Fibroblast of skin of left biceps (primary cell): ENCODE results near the gene TNFRSF17.
A peak's percentile ranks its signal among the peaks of the same experiment; 100 is the strongest.
"Not testable (repeated sequence)": the region's sequence is repeated elsewhere in the genome, so short reads cannot be mapped to it uniquely, and the experiment has no call there.

Source experiments
- DNase-seq, 2 experiments: peaks; one replicate each; pipeline ENCODE4 v3.0.0-alpha.2; 2013; ENCODE audit warnings: low read depth in 2 of 2

The TNFRSF17 gene

DNA sequence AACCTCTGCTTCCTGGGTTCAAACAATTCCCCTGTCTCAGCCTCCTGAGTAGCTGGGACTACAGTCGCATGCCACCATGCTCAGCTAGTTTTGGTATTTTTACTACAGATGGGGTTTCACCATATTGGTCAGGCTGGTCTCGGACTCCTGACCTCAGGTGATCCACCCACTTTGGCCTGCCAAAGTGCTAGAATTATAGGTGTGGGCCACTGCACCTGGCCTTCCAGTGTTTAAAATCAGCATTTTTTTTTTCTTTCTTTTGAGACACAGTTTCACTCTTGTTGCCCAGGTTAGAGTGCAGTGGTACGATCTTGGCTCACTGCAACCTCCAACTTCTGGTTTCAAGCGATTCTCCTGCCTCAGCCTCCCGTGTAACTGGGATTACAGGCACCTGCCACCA is 5.3 kb downstream of the TNFRSF17 start:
- not testable (repeated sequence) for DNase-seq

DNA sequence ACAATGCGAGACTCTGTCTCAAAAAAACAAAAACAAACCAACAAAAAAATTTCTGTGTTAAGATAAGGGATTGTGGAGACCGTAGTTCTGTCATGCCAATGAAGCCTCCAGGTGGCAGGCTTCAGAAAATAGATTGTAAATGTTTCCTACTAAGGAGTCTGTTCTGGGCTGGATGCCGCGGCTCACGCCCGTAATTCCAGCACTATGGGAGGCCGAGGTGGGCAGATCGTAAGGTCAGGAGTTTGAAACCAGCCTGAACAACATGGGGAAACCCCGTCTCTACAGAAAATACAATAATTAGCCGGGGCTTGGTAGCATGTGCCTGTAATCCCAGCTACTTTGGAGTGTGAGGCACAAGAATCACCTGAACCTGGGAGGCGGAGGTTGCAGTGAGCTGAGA is 7.1 kb downstream of the TNFRSF17 start:
- no peak for DNase-seq

- no peak for DNase-seq
These were observed 8.1 kb downstream of the TNFRSF17 start for GRCh38 chr16:11973070-11973469.

GRCh38 chr16:11976850-11977375 is 11.9 kb downstream of the TNFRSF17 start:
- no peak for DNase-seq

DNA sequence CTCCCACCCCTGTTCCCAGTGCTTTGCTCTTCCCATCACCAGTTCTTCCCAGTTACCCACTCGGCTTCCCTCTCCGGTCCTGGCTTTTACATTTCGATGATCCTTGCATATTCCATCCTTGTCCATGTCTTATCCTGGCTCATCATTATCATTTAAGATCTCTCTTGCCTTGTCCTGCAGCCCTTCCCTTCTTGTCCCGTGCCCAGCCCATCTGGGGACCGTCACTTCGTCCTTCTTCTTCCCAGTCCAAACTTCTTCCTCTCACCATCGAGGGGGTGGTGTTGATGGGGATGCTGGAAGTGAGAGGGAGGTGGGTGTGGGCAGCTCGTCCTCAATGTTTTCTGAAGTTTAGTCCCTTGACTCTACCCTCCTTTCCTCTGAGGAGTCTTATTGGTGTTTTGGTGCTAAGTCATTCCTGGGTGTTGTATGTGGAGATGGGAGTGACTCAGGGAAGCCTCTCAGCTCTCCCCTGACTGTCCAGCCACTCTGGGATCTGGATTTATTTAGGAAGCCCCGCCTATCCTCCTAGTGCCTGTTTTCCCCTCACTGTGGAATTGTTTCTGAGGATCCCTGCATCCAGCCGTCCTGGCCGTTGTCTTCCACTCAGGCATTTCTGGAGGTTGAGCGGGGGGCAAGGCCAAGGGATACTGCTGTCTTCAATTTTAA is 12.5 kb downstream of the TNFRSF17 start:
- peak; percentile 51 to 59 for DNase-seq

DNA sequence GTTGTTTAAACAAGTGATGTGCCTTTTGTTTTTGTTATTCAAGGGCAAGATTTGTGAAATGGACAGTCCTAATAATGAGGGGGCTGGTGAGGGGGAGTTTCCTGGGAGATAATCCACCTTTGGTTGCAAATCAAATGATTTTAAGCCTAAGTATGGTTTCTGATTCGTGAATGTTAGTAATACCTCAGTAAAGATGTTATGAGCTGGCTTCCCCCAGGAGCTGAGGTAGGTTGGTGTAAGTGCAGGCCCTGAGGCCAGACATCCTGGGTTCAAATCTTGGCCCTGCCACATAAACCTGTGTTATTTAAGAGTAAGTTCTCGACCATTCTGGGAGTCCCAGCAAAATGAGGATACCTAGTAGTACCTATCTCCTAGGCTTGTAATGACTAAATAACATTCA is 13.1 kb downstream of the TNFRSF17 start:
- no peak for DNase-seq

GRCh38 chr16:11979013-11979672 is 14.1 kb downstream of the TNFRSF17 start:
- DNase-seq, result no peak

GRCh38 chr16:11980136-11980844 is 15.3 kb downstream of the TNFRSF17 start:
- no peak for DNase-seq

DNA sequence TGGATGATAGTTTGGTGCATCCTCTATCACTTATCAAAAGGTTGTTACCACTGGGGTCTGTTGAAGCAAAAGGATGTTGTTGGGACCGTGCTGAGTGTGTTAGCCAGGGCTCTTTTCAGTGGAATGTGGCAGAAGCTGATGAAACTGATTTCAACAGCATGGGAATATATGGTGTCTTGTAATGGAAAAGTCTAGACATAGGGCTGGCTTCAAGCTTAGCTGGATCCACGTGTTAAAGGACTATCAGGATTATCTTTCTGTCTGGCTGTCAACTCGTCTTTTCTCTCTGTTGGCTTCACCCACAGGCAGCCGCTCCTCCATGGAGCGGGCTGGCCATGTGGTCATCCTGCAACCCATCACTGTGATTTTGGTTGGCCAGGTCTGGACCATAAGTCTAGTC is 20.2 kb downstream of the TNFRSF17 start:
- DNase-seq, result no peak

DNA sequence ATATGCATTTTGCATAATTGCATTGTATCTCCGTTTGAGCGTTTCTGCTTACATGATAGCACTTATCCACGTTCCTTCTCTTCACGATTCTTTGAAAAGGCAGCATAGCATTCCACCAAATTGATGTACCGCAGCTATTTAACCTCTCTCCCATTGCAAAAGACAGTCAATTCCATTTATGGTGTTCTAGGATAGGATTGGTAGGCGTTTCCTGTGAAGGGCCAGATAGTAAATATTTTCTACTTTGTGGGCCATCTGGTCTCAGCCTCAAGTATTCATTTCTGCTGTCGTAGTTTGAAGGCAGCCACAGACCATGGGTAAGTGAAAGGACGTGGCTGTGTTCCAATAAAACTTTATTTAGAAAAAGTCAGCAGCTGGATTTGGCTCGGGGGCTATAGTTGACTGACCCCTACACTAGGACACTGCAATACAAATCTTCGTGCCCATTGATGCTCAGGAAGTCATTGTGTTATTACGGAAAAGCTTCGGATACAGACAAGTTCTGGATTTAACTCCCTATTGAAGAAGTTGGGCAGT is 21.6 kb downstream of the TNFRSF17 start:
- DNase-seq, result no peak

DNA sequence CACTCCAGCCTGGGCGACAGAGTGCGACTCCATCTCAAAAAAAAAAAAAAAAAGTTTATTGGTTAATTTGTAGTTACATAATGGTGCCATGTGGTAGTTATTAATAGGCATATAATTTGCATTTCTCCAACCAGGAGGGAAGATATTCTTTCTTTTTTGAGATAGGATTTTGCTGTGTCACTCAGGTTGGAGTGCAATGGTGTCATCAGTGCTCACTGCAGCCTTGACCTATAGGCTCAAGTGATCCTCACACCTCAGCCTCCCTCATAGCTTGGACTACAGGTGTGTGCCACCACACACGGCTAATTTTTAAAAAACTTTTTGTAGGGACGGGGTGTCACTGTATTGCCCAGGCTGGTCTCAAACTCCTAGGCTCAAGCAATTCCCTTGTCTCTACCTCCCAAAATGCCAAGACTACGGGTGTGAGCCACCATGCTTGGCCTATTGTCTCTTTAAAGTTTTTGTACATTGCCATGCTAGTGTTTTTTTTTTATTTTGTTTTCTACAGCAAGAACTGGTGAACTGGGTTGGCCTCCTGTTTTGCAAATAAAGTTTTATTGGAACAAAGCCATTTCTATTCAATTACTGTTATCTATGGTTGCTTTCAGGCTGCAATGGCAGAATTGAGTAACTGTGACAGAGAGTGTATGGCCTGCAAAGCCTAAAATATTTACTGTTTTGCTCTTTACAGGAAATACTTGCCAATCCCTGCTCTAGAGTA is 23.4 kb downstream of the TNFRSF17 start:
- no peak for DNase-seq

DNA sequence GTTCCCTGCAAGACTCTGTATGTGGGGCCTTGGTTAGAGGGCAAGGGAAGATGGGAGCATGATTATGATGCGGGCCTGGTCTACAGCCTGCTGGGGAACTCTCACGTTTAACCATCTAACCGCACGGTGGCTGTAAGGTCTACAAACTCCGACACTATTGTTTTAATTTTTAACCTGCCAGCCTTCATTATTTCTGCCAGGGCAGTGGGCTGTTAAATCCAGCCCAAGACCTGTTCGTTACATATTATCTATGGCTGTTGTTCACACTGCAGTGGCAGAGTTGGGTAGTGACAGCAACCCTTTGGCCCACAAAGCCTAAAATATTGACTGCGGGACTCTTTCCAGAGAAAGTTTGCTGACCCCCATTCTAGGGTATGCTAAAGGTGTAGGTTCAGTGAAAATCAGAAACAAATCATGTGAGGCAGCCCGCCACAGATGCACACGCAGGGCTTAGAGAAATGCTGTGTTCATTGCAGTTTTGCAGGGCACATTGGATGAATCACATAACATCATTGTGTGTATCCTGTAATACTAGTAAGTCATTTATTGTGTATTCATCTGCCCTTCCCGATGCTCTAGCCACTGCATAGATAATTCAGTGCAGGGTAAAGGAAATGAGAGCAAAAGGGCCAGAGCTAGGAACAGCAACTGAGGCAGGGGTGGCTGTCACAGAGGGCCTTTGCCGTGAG is 25.8 kb downstream of the TNFRSF17 start:
- no peak for DNase-seq

DNA sequence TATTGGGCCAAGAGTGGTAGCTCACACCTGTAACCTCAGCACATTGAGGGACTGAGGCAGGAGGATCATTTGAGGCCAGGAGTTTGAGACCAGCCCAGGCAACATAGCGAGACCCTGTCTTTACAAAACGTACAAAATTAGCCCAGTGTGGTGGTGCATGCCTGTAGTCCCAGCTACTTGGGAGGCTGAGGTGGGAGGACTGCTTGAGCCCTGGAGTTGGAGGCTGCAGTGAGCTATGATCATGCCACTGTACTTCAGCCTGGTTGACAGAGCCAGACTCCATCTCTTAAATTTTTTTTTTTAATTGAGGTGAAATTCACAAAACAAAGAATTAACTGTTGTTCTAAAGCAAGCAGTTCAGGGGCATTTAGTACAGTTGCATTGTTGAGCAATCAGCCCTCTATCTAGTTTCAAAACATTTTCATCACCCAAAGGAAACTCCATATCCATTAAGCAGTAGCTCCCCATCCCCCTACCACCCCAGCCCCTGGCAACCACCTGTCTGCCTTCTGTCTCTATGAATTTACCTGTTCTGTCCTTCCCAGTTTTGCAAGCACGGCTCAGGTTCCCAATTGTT is 27.1 kb downstream of the TNFRSF17 start:
- DNase-seq, result no peak

- no peak for DNase-seq
These were observed 27.8 kb downstream of the TNFRSF17 start for GRCh38 chr16:11992586-11993524.

DNA sequence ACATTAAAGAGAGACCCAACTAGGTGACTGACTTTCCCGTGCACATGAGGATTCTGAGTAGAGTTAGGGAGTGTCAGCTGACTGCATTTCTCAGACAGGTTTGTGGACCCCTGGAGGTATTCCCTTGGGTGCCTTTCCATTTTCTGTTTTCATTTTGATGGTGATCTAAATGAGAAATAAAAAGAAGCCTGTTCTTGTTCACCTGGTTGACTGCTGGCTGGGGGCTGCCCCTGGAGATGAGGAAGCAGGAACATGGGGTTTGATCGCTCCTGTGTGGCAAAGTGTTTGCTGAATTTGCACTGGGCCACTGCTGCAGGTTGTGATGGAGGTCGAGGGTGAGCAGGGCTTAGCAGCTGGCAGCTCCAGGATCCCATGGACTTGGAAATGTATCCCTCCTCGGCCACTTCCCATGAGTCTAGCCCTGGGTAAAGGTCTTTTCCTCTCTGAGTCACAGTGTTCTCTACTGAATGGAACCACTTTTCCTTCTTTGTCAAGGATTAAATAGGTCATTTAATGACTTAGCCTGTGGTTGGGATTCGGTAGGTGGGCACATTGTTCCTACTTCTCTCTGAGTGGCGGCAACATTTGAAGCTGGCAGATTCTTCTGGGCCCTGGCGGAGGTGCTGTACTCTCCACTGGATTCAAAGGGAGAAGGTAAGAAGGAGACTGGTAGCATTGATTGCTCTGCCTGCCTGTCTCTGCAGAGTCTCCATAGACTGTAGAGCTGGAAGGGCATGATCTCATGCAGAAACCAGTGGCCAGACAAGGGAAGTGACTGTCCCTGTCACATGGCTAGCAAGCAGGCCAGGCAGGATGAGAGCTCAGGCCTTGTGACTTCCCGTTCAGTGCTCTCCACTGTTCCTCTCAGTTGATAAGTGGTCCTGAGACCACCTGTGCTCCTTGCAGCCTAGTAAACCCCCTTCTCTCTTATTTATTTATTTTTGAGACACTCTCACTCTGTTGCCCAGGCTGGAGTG is 29.4 kb downstream of the TNFRSF17 start:
- no peak for DNase-seq

DNA sequence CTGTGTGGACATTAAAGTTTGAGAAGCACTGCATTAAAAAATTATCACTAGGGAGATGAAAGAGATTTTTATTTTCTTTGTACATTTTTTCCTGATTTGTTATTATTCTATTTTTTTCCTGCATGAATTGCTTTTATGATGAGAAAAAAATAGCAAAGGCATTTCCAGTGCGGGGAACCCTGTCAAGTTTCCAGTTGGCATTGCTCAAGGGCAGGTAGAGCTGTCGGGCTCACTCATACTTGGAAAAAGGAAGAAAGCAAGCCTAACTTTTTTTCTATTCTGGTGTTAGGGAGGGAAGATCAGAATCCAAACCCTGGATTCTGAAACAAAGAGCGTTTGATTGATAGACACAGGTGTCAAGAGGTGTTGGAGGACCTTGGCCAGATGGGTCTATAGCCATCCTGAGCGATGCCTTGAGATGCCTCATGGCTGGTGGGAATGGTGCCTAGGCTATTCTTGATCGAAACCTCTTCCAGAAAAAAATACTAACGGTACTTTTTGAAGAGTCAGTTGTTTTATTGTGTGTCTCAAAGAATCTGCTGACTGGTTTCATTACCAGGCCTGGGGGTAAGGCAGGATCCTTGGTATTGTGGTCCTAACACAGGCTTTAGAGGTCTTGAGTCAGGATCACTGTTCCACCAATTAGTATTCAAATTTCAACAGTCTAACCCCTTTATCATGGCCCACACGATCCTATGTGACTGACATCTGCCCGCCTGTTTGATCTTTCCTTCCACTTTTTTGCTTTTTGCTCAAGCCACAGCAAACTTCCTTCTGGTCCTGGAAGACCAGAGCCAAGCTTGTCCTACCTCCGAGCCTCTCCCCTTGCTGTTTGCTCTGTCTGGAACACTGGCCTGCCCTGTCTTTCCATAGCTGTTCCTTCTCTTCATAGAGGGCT is 31.7 kb downstream of the TNFRSF17 start:
- no peak for DNase-seq

DNA sequence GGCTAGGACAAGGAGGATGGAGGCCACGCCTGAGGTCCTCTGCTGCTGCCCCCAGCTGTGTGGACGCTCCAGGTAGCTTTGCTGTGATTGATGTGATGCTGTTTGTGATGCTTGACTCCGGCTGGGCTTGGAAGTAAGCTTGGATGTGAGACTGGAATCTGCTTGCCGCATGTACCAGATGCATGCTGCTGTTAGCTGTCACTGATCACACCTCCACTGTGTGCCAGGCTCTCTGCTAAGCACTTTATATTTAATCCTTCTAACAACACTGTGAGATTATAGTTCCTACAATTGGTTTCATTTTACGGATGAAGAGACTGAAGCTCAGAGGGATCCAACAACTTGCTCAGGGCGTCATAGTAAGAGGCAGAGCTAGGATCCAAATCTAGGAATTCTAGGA is 35.0 kb downstream of the TNFRSF17 start:
- DNase-seq, result no peak
